PC-9 (cell line): Measurements from ENCODE around the gene RSAD1.

Experiments used
- EZH2 ChIP-seq: fragments of 200-600 bp; sonication (generic); IDR thresholded peaks from 2 replicates; pipeline ENCODE4 v1.8.0; 2017; ENCODE audit warnings: antibody characterized with exemption, low read depth
- TF ChIP-seq, protein P1 (sequence below): fragments of 200-600 bp; sonication (generic); conservative IDR thresholded peaks from 2 replicates; pipeline ENCODE4 v1.6.1; 2017; ENCODE audit warnings: mixed run types, antibody characterized with exemption, mild to moderate bottlenecking, moderate library complexity

DNA sequence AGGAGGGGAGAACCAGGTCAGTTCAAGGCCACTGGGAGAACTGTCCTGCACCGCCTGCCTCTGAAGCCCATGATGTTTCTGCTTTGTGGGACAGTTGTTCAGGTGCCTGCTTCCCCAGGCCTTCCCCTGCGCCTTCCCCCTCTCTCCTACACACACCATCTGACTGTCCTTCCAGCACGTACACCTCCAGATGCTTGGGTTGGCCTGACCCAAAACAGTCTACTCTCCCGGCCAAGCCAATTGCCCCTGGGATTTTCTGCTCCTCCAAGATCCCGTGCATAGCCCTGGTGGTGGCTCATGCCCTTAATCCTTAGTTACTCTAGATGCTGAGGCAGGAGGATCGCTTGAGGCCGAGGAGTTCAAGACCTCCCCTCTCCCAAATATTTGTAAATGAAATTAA is 684 bp upstream of the RSAD1 start:
- TF ChIP-seq, protein P1, sequence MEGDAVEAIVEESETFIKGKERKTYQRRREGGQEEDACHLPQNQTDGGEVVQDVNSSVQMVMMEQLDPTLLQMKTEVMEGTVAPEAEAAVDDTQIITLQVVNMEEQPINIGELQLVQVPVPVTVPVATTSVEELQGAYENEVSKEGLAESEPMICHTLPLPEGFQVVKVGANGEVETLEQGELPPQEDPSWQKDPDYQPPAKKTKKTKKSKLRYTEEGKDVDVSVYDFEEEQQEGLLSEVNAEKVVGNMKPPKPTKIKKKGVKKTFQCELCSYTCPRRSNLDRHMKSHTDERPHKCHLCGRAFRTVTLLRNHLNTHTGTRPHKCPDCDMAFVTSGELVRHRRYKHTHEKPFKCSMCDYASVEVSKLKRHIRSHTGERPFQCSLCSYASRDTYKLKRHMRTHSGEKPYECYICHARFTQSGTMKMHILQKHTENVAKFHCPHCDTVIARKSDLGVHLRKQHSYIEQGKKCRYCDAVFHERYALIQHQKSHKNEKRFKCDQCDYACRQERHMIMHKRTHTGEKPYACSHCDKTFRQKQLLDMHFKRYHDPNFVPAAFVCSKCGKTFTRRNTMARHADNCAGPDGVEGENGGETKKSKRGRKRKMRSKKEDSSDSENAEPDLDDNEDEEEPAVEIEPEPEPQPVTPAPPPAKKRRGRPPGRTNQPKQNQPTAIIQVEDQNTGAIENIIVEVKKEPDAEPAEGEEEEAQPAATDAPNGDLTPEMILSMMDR: no peak
- no peak for TF ChIP-seq EZH2
